Measurements from ENCODE around the gene RAMP3. TPM values are rescaled to one million over a fixed set of nuclear protein-coding genes. Genes with fewer than 3 reads are reported as not detected.

RAMP3 gene
- total RNA-seq, 1 experiment from 2014 or later: not detected

DNA sequence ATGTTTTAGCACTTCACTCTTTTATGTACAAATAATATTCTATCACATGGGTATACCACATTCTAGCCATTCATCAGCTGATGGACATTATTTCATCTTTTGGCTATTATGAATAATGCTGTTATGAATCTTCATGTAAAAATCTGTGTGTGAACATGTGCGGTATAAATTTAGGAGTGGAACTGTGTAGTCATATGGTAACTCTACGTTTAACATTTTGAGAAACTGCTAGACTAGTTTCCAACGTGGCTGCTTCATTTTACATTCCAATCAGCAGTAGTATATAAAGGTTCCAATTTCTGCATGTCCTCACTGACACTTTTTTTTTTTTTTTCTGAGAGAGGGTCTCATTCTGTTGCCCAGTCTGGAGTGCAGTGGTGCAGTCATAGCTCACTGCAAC, 8.3 kb downstream of the RAMP3 start:
- POLR2A ChIA-PET (ENCODE audit: unreplicated experiment): no interaction called here

GRCh38 chr7:45171946-45172345, 14.4 kb downstream of the RAMP3 start:
- intact Hi-C loops (cut with micrococcal nuclease): no loop called here
- DNase-seq: no peak

More for the DNA sequence above, 8.3 kb downstream of the RAMP3 start:
- Histone ChIP-seq H3K4me1 (ENCODE audit: insufficient read depth, low read length) (no peaks in the 10 kb centered on the region), H3K9me3 (ENCODE audit: low read length) (no peaks in the 10 kb centered on the region), H2AFZ (ENCODE audit: low read length) (no peak overlapping the region), H4K20me1 (ENCODE audit: low read length) (no peaks in the 10 kb centered on the region), H3K27ac (ENCODE audit: low read length) (no peak overlapping the region), H3K4me2 (ENCODE audit: low read length) (no peak overlapping the region), H3K9me2 (replicated peaks; ENCODE audit: low read length) (no peaks in the 10 kb centered on the region), H3K79me2 (ENCODE audit: low read length) (no peaks in the 10 kb centered on the region), H3F3A (ENCODE audit: low read length, unreplicated experiment) (no peaks in the 10 kb centered on the region), H3K4me3 (ENCODE audit: low read length) (no peak overlapping the region), H3K36me3 (ENCODE audit: low read depth, low read length) (no peaks in the 10 kb centered on the region), H3K9ac (ENCODE audit: low read length) (no peak overlapping the region), H3K27me3 (ENCODE audit: low read length) (peaks cover 15% of the 10 kb centered on the region)
- intact Hi-C loops (cut with micrococcal nuclease): no loop called here
- no TSS peak for BruUV-seq (replicated peaks)
- TF ChIP-seq EZH2 (IDR thresholded peaks at IDR 0.05; ENCODE audit: low read length, unreplicated experiment) (no peak), EZH2phosphoT487 (IDR thresholded peaks at IDR 0.05; ENCODE audit: borderline replicate concordance, low read length) (no peak)
- TF ChIP-seq, protein P1, sequence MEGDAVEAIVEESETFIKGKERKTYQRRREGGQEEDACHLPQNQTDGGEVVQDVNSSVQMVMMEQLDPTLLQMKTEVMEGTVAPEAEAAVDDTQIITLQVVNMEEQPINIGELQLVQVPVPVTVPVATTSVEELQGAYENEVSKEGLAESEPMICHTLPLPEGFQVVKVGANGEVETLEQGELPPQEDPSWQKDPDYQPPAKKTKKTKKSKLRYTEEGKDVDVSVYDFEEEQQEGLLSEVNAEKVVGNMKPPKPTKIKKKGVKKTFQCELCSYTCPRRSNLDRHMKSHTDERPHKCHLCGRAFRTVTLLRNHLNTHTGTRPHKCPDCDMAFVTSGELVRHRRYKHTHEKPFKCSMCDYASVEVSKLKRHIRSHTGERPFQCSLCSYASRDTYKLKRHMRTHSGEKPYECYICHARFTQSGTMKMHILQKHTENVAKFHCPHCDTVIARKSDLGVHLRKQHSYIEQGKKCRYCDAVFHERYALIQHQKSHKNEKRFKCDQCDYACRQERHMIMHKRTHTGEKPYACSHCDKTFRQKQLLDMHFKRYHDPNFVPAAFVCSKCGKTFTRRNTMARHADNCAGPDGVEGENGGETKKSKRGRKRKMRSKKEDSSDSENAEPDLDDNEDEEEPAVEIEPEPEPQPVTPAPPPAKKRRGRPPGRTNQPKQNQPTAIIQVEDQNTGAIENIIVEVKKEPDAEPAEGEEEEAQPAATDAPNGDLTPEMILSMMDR (conservative IDR thresholded peaks at IDR 0.05; ENCODE audit: low read depth, low read length): no peak
- CTCF ChIA-PET: no interaction called here
- DNase-seq (no peak), ATAC-seq (no peak)

GRCh38 chr7:45173596-45174327, 16.2 kb downstream of the RAMP3 start:
- CTCF ChIA-PET: no interaction called here
- POLR2A ChIA-PET (ENCODE audit: unreplicated experiment): no interaction called here

More at GRCh38 chr7:45171946-45172345, 14.4 kb downstream of the RAMP3 start:
- no peak overlapping the region for H2AFZ ChIP-seq (ENCODE audit: low read length)
- no peaks in the 10 kb centered on the region for H3K79me2 ChIP-seq (ENCODE audit: low read length)
- no peak for ATAC-seq
- BruUV-seq (replicated peaks): no TSS peak
- H3F3A ChIP-seq (ENCODE audit: low read length, unreplicated experiment): no peaks in the 10 kb centered on the region
- no peak overlapping the region for H3K4me3 ChIP-seq (ENCODE audit: low read length)
- H3K27ac ChIP-seq (ENCODE audit: low read length): no peak overlapping the region
- no peaks in the 10 kb centered on the region for H3K9me3 ChIP-seq (ENCODE audit: low read length)
- H4K20me1 ChIP-seq (ENCODE audit: low read length): no peaks in the 10 kb centered on the region
- H3K27me3 ChIP-seq (ENCODE audit: low read length): peaks cover 15% of the 10 kb centered on the region
- no peaks in the 10 kb centered on the region for H3K9me2 ChIP-seq (replicated peaks; ENCODE audit: low read length)
- TF ChIP-seq EZH2phosphoT487 (IDR thresholded peaks at IDR 0.05; ENCODE audit: borderline replicate concordance, low read length): no peak
- TF ChIP-seq, protein P1 (conservative IDR thresholded peaks at IDR 0.05; ENCODE audit: low read depth, low read length): no peak
- no peak for TF ChIP-seq EZH2 (IDR thresholded peaks at IDR 0.05; ENCODE audit: low read length, unreplicated experiment)
- H3K9ac ChIP-seq (ENCODE audit: low read length): no peak overlapping the region
- ChIA-PET CTCF (no interaction called here), POLR2A (ENCODE audit: unreplicated experiment) (no interaction called here)
- H3K4me1 ChIP-seq (ENCODE audit: insufficient read depth, low read length): no peaks in the 10 kb centered on the region
- no peaks in the 10 kb centered on the region for H3K36me3 ChIP-seq (ENCODE audit: low read depth, low read length)
- H3K4me2 ChIP-seq (ENCODE audit: low read length): no peak overlapping the region

More at GRCh38 chr7:45173596-45174327, 16.2 kb downstream of the RAMP3 start:
- H3K79me2 ChIP-seq (ENCODE audit: low read length): no peaks in the 10 kb centered on the region
- DNase-seq (no peak), ATAC-seq (no peak)
- no peaks in the 10 kb centered on the region for H3K4me1 ChIP-seq (ENCODE audit: insufficient read depth, low read length)
- BruUV-seq (replicated peaks): no TSS peak
- no peaks in the 10 kb centered on the region for H4K20me1 ChIP-seq (ENCODE audit: low read length)
- H3K27me3 ChIP-seq (ENCODE audit: low read length): peaks cover 17% of the 10 kb centered on the region
- H3K27ac ChIP-seq (ENCODE audit: low read length): no peak overlapping the region
- H3K9ac ChIP-seq (ENCODE audit: low read length): no peak overlapping the region
- H3K36me3 ChIP-seq (ENCODE audit: low read depth, low read length): no peaks in the 10 kb centered on the region
- no peak overlapping the region for H3K4me2 ChIP-seq (ENCODE audit: low read length)
- no peaks in the 10 kb centered on the region for H3F3A ChIP-seq (ENCODE audit: low read length, unreplicated experiment)
- H3K9me2 ChIP-seq (replicated peaks; ENCODE audit: low read length): no peaks in the 10 kb centered on the region
- no peak for TF ChIP-seq EZH2phosphoT487 (IDR thresholded peaks at IDR 0.05; ENCODE audit: borderline replicate concordance, low read length)
- TF ChIP-seq, protein P1 (conservative IDR thresholded peaks at IDR 0.05; ENCODE audit: low read depth, low read length): no peak
- no peak for TF ChIP-seq EZH2 (IDR thresholded peaks at IDR 0.05; ENCODE audit: low read length, unreplicated experiment)
- intact Hi-C loops (cut with micrococcal nuclease): no loop called here
- H2AFZ ChIP-seq (ENCODE audit: low read length): no peak overlapping the region
- H3K9me3 ChIP-seq (ENCODE audit: low read length): no peaks in the 10 kb centered on the region
- H3K4me3 ChIP-seq (ENCODE audit: low read length): no peak overlapping the region
